CD4-positive, alpha-beta T cell treated with Interleukin-15 for 4 hours (primary cell): ENCODE data around the gene TRNT1.

Experiments used
- DNase-seq: peaks from one replicate; pipeline ENCODE4 v3.0.0-alpha.2; 2020; ENCODE audit warnings: low spot score

The TRNT1 gene

DNA sequence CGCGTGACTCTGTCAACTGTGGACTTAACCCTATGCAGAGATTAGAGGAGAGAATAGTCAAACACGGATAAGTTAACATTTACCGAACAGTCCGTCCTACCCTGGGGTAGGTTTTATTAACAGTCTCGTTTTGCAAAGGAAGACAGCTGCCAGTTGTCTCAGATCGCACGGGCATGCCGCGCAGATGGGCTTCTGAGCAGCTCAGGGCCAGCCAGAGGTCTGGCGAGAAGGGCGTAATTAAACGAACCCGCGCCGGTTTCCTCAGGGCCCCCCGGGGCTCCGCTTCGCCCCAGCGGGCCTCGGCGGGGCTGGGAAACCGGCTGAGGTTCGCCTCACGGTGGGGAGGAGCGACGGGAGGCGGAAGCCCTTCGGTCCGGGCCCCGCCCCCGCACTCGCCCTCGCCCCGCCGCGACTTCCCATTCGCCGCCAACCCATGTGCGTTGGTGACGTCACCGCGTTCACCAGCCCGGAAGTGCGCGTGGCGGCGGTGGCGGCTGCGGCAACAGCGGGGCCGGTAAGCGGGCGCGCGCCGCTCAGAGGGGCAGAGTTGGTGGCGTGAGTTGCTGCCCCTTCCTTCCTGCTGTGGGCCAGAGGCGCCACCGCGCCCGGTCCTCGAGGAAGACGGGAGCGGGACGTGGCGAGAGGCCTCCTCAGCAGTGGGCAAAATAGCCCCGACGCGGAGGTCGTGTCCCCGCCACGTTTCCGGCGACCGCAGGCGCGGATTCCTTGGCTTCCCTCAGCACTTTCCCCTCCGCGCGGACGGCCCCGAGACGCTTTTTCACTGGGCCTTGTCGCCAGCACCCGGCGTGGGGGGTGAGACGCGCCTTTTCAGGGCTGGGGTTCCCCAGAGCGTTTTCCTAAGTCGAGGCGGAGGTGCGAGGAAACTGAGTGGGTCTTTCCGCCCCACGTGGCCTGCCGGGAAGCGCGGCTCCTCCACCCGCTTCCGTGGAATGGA, at the start of gene TRNT1:
Gene TRNT1 (plus strand): TSS at position 464 of the 955 bp plus-strand sequence. CDS start 2,101 bp downstream, outside the sequence.
- DNase-seq, result peak; percentile 94

DNA sequence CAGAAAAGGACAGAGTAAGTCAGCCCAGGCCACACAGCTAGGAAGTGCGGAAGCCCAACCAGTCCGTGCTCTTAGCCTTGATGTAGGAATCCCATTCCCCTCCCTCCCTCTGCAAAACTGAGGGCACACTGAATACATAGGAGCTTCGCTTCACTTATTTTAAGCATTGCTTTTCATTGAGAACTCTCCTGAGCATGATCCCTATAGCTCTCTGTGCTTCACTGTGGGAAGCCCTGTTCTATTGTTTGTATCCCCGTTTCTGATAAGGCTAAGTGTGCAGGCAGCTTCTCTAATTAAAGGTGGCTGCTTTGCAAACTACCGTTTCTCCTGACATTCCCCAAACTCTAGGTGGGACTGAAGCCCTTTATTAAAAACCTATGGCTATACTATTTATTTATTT, 46.4 kb upstream of the TRNT1 start:
- no peak for DNase-seq

DNA sequence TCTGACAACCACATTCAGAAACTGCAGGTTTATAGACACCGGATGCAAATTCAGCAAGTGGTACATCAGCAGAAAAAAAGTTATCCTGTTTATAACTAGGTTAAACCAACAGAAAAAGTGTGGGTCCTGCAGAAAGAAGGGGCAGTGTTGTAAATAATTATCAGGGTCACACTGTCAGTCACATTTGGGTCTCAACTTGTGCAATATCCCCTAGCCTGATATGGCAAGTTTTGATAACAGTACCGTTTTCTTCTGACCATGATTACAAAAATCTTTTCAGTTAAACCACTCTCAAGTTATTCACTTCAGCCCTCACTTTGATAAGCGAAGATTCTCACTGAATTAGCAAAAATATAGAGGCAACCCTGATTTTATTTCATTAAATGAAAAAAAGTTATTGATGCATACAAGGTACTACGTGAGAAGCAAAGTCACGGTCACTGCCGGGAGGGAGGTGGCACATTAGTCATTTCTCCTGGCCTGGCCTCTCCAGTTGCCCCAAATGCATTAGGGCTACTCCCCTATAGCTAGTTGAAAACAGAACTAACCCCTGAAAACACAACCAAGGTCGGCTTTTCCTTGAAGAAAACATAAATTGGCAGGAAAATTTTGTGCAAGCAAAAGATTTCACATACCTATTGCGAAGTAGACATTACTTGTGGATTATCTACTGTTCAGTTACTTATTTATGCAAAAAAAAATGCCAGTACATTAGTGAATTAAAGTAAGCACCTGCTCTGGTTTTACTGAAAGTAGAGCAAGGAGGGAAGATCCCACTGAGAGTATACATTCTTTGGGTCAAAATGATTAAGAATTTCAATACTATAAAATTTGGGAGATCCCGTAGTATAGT, 45.1 kb upstream of the TRNT1 start:
- no peak for DNase-seq

DNA sequence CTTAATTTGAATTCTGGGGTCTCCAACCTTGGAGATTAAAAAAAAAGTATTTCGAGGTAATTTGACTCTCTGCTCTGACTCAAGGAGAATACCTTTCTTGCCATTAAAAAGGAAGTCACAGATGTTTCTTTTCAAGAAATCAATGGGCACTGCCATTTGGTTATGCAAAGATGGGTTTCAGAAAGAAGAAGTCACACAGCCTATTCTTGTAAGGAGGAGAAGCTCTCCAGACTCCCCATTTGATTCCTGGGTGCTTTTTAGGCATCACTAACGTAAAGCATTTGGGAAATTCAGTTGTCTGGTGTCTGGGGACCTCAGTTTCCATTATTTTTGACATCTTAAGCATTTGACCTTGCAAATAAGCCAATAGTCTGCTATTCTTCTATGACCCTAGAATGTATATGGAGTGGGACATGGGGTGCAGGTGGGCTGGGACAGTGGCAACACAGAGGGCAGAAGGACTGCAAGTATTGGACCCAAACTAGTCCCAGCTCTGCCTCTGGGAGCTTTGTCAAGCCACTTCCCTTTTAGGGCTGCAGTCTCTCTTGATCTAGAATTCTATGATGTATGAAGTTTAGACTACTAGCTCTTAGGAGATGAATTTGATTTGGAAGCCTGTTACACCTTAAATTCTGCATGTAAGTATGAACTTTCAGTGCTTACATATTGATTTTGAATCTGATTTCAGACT, 44.4 kb upstream of the TRNT1 start:
- DNase-seq, result no peak

DNA sequence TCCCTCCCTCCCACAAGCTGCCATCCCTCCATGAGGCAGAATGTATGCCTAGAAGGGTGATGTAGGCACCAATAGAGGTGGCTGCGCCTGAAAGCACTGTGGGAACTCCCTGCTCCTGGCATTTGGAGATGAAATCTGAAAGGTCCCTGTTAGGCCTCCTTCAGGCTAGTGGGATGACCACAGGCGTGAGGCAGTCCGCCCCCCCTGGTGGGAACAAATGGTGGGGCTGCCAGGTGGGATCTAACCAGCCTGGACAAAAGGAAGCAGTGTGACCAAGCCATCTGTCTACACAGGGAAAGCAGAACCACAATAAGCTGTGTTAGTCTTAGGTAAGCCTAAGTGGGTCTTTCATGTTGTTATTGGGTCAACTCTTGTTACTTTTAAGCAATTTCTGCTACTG, 41.9 kb upstream of the TRNT1 start:
- no peak for DNase-seq

DNA sequence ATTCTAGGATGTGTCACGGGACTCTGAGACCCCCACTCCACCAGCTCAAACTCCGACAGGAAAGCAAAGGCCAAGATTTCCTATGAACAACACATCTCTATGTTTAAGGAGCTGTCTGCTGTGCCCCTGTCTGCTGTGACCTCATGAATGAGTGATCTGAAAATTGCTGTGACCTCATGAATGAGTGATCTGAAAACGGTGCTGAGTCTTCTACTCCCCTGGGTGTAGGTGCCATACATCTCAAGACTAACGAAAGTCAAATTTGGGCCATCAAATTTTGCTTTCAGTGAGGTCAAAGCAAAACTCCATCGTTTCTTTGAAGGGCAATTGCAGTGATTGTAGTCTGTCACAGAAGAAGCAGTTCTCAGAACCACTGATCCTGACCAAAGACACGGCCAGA, 41.0 kb upstream of the TRNT1 start:
- no peak for DNase-seq

DNA sequence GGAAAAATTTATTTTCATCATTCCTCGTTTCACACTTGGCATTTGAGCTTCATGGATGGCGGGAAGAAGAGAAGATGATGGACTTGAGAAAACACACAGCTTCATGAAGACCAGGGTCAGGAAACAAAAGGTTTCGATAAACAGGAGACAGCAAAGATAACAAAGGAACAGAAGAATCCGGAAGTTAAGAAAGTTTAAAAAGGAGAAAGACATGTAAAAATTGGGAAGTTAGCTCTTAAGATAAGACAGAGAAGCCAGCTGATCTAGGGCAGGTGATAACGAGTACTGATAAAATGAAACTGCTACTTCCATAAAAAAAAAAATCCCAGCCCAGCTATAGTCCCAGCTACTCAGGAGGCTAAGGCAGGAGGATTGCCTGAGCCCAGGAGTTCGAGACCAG, 40.5 kb upstream of the TRNT1 start:
- DNase-seq, result no peak

DNA sequence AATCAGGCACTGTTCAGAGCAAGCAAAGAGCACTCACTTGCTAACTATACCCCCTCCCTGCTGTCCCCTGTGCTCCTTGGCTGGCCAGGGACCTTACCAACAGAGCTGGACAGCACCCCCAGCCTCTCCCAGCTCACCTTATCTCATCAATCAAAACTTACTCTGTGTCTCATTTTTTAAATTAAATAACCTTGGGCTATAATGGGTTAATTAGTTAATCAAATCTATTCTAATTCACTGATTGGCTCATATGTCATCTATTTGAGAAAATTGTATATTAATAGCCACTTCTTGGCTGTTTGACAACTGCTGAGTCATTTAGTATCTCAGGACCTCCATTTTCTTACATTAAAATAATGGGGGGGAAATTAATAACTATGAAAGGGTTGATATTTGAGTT, 39.5 kb upstream of the TRNT1 start:
- no peak for DNase-seq

DNA sequence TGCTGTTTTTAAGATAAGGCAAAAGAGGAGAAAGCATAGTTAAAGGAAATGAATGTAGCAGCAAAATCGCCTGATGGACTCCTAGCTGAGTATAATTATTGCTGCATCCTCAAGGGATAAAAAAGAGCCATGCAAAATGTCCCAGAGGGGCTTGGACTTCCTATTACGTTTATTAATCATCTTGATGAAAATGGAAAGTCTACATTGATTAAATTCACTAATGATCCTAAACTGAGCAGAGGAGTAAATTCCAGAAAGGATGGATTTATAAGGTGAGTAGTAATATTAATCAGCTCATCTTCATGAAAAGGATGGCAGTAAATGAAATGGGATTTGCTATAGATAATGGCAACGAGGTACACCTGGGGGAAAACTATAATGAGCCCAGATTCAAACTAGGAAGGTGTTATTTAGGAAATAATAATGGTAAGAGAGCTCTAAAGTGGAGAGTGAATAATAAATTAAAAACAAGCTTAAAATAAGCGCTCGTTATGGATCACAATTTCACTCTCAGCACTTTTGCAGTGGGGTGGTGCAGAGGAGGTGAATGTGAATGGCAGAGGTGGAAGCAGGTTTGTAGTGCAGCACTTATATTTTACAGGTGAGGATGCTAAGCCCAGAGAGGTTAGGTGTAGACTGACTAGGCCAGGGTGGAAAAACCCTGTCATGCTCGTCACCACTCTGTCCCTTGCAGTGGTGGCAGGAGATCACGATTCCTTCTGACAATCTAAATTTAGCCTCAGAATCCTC, 38.8 kb upstream of the TRNT1 start:
- no peak for DNase-seq

DNA sequence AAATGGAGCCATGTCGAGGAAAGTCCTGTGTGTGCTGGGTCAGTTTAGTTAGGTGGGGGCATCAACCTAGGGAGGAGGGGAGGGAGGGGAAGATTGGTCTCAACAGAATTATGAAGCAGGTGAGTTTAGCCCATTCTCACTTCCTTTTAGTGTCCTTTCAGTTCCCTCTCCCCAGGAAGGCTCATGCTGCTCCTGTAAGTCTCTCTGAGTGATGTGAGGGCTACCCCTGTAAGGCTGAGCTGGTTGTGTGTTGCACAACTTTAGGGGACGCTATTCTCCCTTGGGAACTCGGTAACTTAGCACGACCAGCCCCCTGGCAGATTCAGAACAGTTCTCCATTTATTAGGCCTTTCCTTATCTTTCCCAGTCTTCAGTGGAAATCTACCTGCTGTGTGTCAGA, 37.7 kb upstream of the TRNT1 start:
- DNase-seq, result no peak

DNA sequence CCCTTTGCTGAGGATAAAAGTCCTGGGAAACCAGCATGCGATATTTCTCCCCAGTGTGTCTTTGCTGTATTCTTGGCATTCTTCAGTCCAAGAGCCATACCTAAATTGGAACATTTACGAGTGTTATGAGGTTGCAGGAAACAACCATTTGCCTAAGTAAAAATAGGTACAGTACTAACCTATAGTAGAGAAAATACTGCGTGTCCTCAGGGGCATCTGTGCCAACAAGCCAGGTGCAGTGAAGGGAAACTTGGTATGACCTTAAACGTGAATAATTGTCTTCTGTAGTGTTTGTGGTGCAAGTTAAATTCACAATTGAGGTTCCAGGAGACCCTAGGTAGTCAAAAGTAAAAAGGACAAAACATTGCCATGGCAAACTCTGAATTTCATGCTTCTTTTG, 28.8 kb upstream of the TRNT1 start:
- DNase-seq, result no peak

DNA sequence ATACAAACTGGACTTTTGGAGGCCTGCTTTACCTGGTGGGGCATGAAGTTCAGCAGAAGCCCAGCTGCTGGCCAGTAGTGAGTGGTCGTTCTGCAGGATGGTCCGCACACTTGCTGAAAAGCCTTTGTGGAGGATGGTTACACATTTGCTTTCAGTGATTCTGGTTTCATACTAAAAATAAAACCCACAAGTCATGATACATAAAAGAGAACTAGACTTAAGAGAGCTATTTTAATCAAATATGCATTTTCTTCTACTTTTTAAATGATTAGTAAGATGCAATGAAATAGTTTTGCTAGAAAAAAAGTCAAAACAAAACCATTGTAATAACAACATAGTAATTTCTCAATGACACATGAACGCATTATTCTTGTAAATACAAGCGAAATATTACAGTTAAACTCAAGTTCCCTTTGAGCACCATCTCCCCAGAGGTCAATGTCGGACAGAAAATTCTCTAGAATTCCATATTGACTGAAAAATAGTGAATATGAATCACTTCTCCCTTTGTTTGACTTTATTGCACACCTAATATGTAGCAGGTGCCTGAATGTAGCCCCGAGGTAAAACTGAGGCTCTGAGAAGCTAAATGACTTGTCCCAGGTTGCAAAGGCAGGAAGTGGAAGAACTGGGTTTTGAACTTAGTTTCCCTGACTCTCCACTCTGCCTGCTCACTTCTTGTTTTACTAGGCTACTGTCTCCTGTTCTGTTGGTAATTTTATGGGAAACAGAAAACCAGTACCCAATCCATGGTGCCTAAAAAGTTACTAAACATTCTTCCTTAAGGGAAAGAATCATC, 24.9 kb upstream of the TRNT1 start:
- no peak for DNase-seq

DNA sequence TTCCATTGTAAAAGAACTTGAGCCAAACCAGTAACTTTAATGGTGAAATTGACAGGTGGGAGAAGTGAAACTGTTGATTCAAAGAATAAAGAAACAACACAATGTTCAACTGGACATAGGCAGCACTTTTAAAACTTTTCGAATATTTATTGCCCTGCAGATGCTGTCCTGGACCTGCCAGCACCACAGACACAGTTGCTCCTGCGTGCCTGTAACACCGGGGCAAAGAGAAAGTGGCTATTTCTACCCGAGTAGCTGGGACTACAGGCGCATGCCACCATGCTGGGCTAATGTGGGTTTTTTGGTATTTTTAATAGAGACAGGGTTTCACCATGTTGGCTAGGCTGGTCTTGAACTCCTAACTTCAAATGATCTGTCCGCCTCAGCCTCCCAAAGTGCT, 24.0 kb upstream of the TRNT1 start:
- DNase-seq, result no peak

DNA sequence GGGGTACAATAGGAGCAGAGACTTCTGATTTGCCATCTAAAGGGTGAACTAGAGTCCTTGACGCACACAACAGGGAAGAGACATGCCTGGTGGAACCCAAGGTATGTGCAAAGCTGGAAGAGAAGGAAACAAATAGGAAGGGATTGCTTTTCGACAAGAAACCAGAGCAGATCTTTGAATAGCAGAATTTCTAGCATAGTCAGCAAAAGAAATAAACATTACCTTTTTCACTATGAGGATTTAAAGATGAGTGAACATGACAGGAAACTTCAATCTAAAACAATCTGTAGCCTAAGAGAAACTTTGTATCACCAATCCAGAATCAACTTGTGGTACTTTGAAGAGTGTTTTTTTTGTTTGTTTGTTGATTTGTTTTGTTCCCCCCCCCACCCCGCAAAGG, 21.5 kb upstream of the TRNT1 start:
- no peak for DNase-seq

DNA sequence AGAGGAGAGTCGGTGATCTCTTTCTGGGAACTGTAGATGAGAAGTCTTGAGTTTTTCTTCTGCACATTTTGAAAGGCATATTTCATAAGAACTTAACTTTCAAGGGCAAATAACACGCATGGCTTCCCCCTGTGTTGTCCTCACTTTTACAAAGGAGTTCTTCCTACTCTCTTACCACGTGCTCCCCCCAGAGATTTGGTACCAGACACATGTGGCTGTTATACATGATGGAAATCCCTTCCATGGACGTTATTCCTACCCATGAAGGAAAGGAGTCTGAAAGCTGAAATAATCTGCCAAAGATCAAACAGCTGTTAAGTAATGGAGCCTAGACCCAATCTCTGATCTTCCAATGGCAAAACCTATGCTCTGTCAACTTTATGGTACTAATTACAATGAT, 20.9 kb upstream of the TRNT1 start:
- no peak for DNase-seq

DNA sequence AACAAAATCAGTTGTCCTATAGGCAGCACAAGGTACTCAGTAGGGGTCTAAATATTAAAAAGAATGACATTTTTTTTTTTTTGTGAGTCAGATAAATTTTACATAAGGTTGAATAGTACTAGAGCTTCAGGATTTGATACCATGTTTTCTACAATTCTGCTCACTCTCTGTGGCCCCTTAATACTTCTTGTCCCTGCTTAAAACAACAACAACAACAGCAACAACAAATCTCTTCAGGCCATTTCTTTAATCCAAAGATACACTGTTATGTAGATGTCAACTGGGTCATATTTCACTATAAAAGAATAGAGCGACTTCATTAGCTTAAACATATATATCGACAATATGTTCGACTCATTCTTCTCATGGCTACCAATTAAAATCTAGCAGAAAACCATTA, 19.6 kb upstream of the TRNT1 start:
- DNase-seq, result no peak

DNA sequence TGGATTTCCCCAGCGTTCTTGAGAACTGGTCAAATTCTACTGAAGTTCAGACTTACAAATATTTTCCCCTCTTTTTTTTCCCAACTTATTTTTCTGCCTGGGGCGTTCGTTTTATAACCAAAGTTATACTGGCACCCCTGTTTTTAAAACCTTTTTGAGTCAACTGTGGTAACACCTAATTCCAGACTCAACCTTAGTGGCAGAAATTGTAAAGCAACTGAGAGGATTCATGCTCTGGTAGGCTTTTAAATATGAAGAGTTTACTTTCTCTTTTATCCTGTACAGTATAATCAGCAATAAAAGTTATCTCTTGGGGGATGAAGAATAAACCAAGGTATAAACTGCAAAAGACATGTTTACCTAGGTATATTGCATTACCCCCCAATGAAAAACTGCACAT, 18.9 kb upstream of the TRNT1 start:
- no peak for DNase-seq

DNA sequence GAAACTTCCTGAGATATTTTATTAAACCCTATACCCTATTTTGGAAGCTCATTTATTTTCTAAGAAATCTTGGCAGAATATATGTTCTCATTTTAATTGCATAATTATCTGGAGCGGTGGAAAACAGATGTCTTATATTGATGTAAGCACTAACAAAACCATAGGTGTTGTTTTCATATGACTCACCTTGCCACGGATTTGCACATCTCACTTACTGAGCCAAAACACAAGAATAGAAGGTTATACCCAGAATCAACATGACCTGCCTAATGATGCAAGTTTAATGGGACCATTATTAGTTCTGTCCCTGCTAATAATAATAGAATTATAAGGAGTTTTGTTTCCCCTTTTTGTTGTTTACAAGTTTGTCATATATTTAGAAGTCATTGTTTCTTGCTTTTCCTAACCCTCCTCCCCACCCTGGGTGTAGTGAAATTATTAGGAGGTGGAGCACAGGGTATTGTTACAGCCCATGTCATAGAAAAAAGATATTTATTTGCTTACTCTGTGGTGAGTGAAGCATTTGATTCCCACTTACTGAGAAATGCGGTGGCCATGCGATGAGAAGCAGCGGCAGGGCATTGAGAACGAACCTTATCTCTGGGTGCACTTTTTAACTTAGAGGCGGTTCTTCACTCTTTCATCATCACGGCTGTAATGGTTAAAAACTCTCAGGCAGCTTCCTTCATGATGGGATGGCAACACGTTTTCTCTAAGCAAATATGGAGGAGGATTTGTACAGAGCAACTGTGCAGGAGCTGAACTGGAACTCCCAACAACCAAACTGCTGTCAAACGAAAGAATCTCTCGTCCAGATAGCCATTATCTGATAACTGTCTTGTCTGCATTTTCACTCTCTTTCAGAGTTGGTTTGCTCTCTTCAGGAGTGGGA, 17.1 kb upstream of the TRNT1 start:
- peak; percentile 40 for DNase-seq

DNA sequence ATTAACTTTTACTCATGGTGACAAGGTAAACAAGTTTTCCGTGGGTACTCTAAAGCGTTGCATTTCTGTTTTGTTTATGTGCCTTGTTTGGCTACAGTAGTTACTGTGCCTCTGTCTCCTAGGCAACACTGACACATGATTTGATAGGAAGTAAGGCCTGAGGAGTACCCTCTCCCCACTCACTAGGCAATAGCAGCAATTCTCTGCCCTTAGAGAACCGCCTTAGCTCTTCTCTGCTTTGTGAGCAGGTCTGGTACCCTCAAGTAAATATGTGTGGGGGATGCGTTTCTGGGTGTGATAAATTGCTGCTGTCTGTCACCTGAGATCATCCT, 16.5 kb upstream of the TRNT1 start, which contains the start of gene IL5RA:
Gene IL5RA (minus strand): TSS at position 76 of the 332 bp plus-strand sequence. CDS start 5,390 bp downstream, outside the sequence.
- peak; percentile 71 for DNase-seq
